H1 (cell line): ENCODE data around the gene ADIPOR2. TPM values are rescaled to one million over a fixed set of nuclear protein-coding genes. Genes with fewer than 3 reads are reported as not detected.

ENCODE experiments used
- CTCF ChIA-PET: fragments of 300-600 bp; sonication (Branson Sonifier 250); formaldehyde crosslinking; loops from one replicate; lab custom pipeline; 2021; ENCODE audit not compliant: partially characterized antibody; lab: Charles Lee
- POLR2A ChIA-PET: fragments of 300-600 bp; sonication (Branson Sonifier 250); formaldehyde crosslinking; loops from one replicate; lab custom pipeline; 2021; ENCODE audit warnings: inconsistent platforms; ENCODE audit not compliant: partially characterized antibody; lab: Charles Lee
- DNase-seq, 2 experiments: peaks; one replicate each; pipeline versions ENCODE4 v3.0.0 to v3.0.0-alpha.2; 2010 to 2022; ENCODE audit warnings: low spot score in 2 of 2, low read depth in 1 of 2, mixed read lengths in 1 of 2
- FAIRE-seq: peaks from 2 replicates; lab custom pipeline; 2011; peaks lifted over from hg19 to GRCh38; lab: Jason Lieb, UNC
- H2AFZ ChIP-seq: 2 replicates; pipeline ENCODE4 v1.8.1; 2012; ENCODE audit warnings: low read length, inconsistent platforms
- H2AK5ac ChIP-seq: 2 replicates; pipeline ENCODE4 v1.6.1; 2013; ENCODE audit warnings: low read depth, low read length
- H2BK120ac ChIP-seq: replicated peaks from 2 replicates; pipeline ENCODE3; 2013; ENCODE audit warnings: low read depth, low read length, inconsistent platforms
- H2BK12ac ChIP-seq: 2 replicates; pipeline ENCODE4 v1.6.1; 2013; ENCODE audit warnings: low read depth, low read length
- H2BK15ac ChIP-seq: 2 replicates; pipeline ENCODE4 v1.6.1; 2013; ENCODE audit warnings: low read length
- H2BK20ac ChIP-seq: 2 replicates; pipeline ENCODE4 v1.6.1; 2013; ENCODE audit warnings: low read length
- H2BK5ac ChIP-seq: 2 replicates; pipeline ENCODE4 v1.6.1; 2013; ENCODE audit warnings: low read depth, low read length
- H3K14ac ChIP-seq: 2 replicates; pipeline ENCODE4 v1.6.1; 2013; ENCODE audit warnings: inconsistent platforms; ENCODE audit not compliant: insufficient read length
- H3K18ac ChIP-seq: 2 replicates; pipeline ENCODE4 v1.6.1; 2013; ENCODE audit warnings: low read length; ENCODE audit errors: extremely low read depth
- H3K23ac ChIP-seq: 2 replicates; pipeline ENCODE4 v1.6.1; 2013; ENCODE audit warnings: inconsistent platforms; ENCODE audit not compliant: insufficient read length
- H3K23me2 ChIP-seq: 2 replicates; pipeline ENCODE4 v1.6.1; 2013; ENCODE audit warnings: low read depth, low read length
- H3K27ac ChIP-seq: 2 replicates; pipeline ENCODE4 v1.6.1; 2011; ENCODE audit warnings: low read depth, low read length, inconsistent platforms
- H3K27me3 ChIP-seq, 4 experiments: replicated peaks in 1 of 4; 1 replicate in 1 of 4; 2 replicates in 3 of 4; pipeline versions ENCODE4 v1.6.1 to v1.8.1; 2011 to 2013; ENCODE audit warnings: low read length in 3 of 4, mild to moderate bottlenecking in 3 of 4, inconsistent platforms in 2 of 4, mixed read lengths in 2 of 4, moderate library complexity in 1 of 4; ENCODE audit not compliant: control insufficient read depth in 3 of 4, insufficient read depth in 3 of 4; ENCODE audit errors: extremely low read depth in 1 of 4
- H3K36me3 ChIP-seq, 4 experiments: 2 replicates each; pipeline versions ENCODE4 v1.6.1 to v1.8.1; 2011 to 2013; ENCODE audit warnings: mild to moderate bottlenecking in 4 of 4, low read length in 3 of 4, moderate library complexity in 2 of 4, control low read depth in 1 of 4, inconsistent platforms in 1 of 4; ENCODE audit not compliant: insufficient read depth in 4 of 4, control insufficient read depth in 2 of 4
- H3K4ac ChIP-seq: replicated peaks from 2 replicates; pipeline ENCODE3; 2013; ENCODE audit warnings: low read length, low read depth, mixed read lengths, inconsistent platforms; ENCODE audit not compliant: insufficient read length
- H3K4me1 ChIP-seq, 4 experiments: replicated peaks in 1 of 4; 1 replicate in 1 of 4; 2 replicates in 3 of 4; pipeline versions ENCODE4 v1.6.1 to v1.8.1; 2011 to 2013; ENCODE audit warnings: low read length in 3 of 4, inconsistent platforms in 2 of 4, mixed read lengths in 1 of 4; ENCODE audit not compliant: insufficient read depth in 4 of 4, control insufficient read depth in 3 of 4
- H3K4me2 ChIP-seq, 2 experiments: 2 replicates each; pipeline versions ENCODE4 v1.6.1 to v1.8.1; 2011 to 2013; ENCODE audit warnings: low read depth in 2 of 2, low read length in 2 of 2, control low read depth in 1 of 2, inconsistent platforms in 1 of 2, mild to moderate bottlenecking in 1 of 2; ENCODE audit not compliant: insufficient read depth in 1 of 2
- H3K4me3 ChIP-seq, 4 experiments: fragments of 200-600, 300-600 bp in 1 of 4; sonication (generic), shearing (Covaris generic), sonication (Bioruptor Twin) in 1 of 4; 2 replicates each; pipeline versions ENCODE4 v1.5.1 to v1.8.1; 2011 to 2016; ENCODE audit warnings: low read length in 4 of 4, low read depth in 3 of 4, control low read depth in 2 of 4, inconsistent platforms in 2 of 4, mild to moderate bottlenecking in 2 of 4, mixed read lengths in 1 of 4, moderate library complexity in 1 of 4; ENCODE audit not compliant: insufficient read depth in 2 of 4; ENCODE audit errors: extremely low read depth in 1 of 4
- H3K56ac ChIP-seq: replicated peaks from 2 replicates; pipeline ENCODE3; 2013; ENCODE audit warnings: low read depth, mild to moderate bottlenecking, mixed read lengths, low read length, inconsistent platforms; ENCODE audit not compliant: insufficient read length
- H3K79me1 ChIP-seq: 2 replicates; pipeline ENCODE4 v1.6.1; 2013; ENCODE audit warnings: low read depth, low read length, control low read depth
- H3K79me2 ChIP-seq, 2 experiments: 2 replicates each; pipeline versions ENCODE4 v1.6.1 to v1.8.1; 2012 to 2013; ENCODE audit warnings: low read length in 2 of 2, mild to moderate bottlenecking in 2 of 2, inconsistent platforms in 1 of 2; ENCODE audit not compliant: insufficient read depth in 2 of 2, control insufficient read depth in 1 of 2
- H3K9ac ChIP-seq, 4 experiments: replicated peaks in 1 of 4; 1 replicate in 1 of 4; 2 replicates in 3 of 4; pipeline versions ENCODE4 v1.6.1 to v1.8.1; 2011 to 2013; ENCODE audit warnings: low read depth in 3 of 4, low read length in 3 of 4, control low read depth in 2 of 4, mild to moderate bottlenecking in 2 of 4, moderate library complexity in 2 of 4, inconsistent platforms in 1 of 4; ENCODE audit errors: extremely low read depth in 1 of 4
- H3K9me3 ChIP-seq, 2 experiments: 2 replicates each; pipeline versions ENCODE4 v1.6.1 to v1.8.1; 2012 to 2013; ENCODE audit warnings: mild to moderate bottlenecking in 2 of 2, moderate library complexity in 2 of 2, control low read depth in 1 of 2, inconsistent platforms in 1 of 2, low read depth in 1 of 2, low read length in 1 of 2, mixed read lengths in 1 of 2; ENCODE audit not compliant: insufficient read depth in 2 of 2
- H4K20me1 ChIP-seq, 2 experiments: replicated peaks in 1 of 2; 2 replicates each; pipeline versions ENCODE3 to v1.8.1; 2011 to 2013; ENCODE audit warnings: inconsistent platforms in 2 of 2, low read length in 2 of 2, mild to moderate bottlenecking in 1 of 2; ENCODE audit not compliant: insufficient read depth in 2 of 2, control insufficient read depth in 1 of 2
- H4K5ac ChIP-seq: 2 replicates; pipeline ENCODE4 v1.6.1; 2013; ENCODE audit warnings: low read length, low read depth, mixed read lengths, inconsistent platforms; ENCODE audit not compliant: insufficient read length
- H4K8ac ChIP-seq: 2 replicates; pipeline ENCODE4 v1.8.0; 2013; ENCODE audit warnings: mild to moderate bottlenecking, moderate library complexity, low read length, inconsistent platforms; ENCODE audit not compliant: insufficient read depth; ENCODE audit errors: extremely low read depth
- H4K91ac ChIP-seq: replicated peaks from 2 replicates; pipeline ENCODE3; 2013; ENCODE audit warnings: low read length, mixed read lengths, inconsistent platforms; ENCODE audit not compliant: insufficient read length
- CBX5 ChIP-seq: fragments of 300-800, 300-1000 bp; sonication (generic); IDR thresholded peaks from 2 replicates; pipeline ENCODE4 v1.7.1; 2016; ENCODE audit warnings: antibody characterized with exemption, low read length, low read depth
- CBX8 ChIP-seq: fragments of 300-800, 300-1000 bp; sonication (generic); IDR thresholded peaks from 2 replicates; pipeline ENCODE4 v1.7.1; 2016; ENCODE audit warnings: low read depth, low read length, borderline replicate concordance
- EP300 ChIP-seq, 2 experiments: IDR thresholded peaks; 1 replicate in 1 of 2; 2 replicates in 1 of 2; pipeline ENCODE4 v1.6.1; 2011 to 2012; ENCODE audit warnings: low read depth in 2 of 2, low read length in 2 of 2, mild to moderate bottlenecking in 2 of 2, borderline replicate concordance in 1 of 2, inconsistent platforms in 1 of 2, moderate library complexity in 1 of 2
- FOSL1 ChIP-seq: IDR thresholded peaks from 2 replicates; pipeline ENCODE4 v1.6.1; 2011; ENCODE audit warnings: mild to moderate bottlenecking, low read depth, low read length, moderate library complexity; ENCODE audit not compliant: insufficient read depth
- GABPA ChIP-seq: IDR thresholded peaks from 2 replicates; pipeline ENCODE4 v1.6.1; 2011; ENCODE audit warnings: mild to moderate bottlenecking, low read length, moderate library complexity, borderline replicate concordance; ENCODE audit not compliant: insufficient read depth
- GTF2F1 ChIP-seq: IDR thresholded peaks from 2 replicates; pipeline ENCODE4 v1.6.1; 2012; ENCODE audit warnings: low read depth, low read length, improper control_type of control experiment, borderline replicate concordance
- PHF8 ChIP-seq: fragments of 200-600 bp; sonication (generic); conservative IDR thresholded peaks from 2 replicates; pipeline ENCODE4 v1.7.1; 2012; ENCODE audit warnings: low read depth, mild to moderate bottlenecking, inconsistent platforms, low read length, moderate library complexity
- SIN3A ChIP-seq, 2 experiments: IDR thresholded peaks in 1 of 2; conservative IDR thresholded peaks in 1 of 2; 2 replicates each; pipeline ENCODE4 v1.6.1; 2011 to 2012; ENCODE audit warnings: low read length in 2 of 2, improper control_type of control experiment in 1 of 2, low read depth in 1 of 2, mild to moderate bottlenecking in 1 of 2
- SRF ChIP-seq: IDR thresholded peaks from 2 replicates; pipeline ENCODE4 v1.6.1; 2011; ENCODE audit warnings: mild to moderate bottlenecking, low read depth, low read length, moderate library complexity
- WGBS, 2 experiments: shearing (Covaris generic) in 1 of 2; methylation state at CpG; one replicate each; pipeline versions ENCODE4 v1.1.6 to v1.1.7; 2013 to 2015; ENCODE audit warnings: low lambda C conversion rate in 2 of 2, mixed read lengths in 2 of 2, inconsistent platforms in 1 of 2, low coverage in 1 of 2, missing lambda C conversion rate in 1 of 2; ENCODE audit not compliant: insufficient replicate concordance in 2 of 2, insufficient coverage in 1 of 2, insufficient read length in 1 of 2; ENCODE audit errors: extremely low coverage in 1 of 2, missing lambda C conversion rate in 1 of 2; 5-methylcytosine and 5-hydroxymethylcytosine counted together
- polyA plus RNA-seq, 7 experiments: library from polyadenylated mRNA; depleted of rRNA in 3 of 7; stranded (reverse) in 5 of 7; unstranded in 2 of 7; fragments of >200 nt in 5 of 7; fragments of 200-250 nt in 2 of 7; gene quantifications; 1 replicate in 5 of 7; 2 replicates in 1 of 7; 4 replicates in 1 of 7; pipeline versions ENCODE4 v1.2.1 to v1.2.3, GENCODE V29; 2011 to 2013; ENCODE audit warnings: missing spikeins in 2 of 7, mixed read lengths in 2 of 7
- total RNA-seq: library from RNA; stranded (reverse); fragmentation: NEBNext Ultra II Directional; extraction: Animal tissue kit (Norgen Biotek cat#: 25700); gene quantifications from 2 replicates; pipeline ENCODE4 v1.2.1, GENCODE V29; 2021
- TF ChIP-seq, protein P1 (sequence below): IDR thresholded peaks from 2 replicates; pipeline ENCODE4 v1.6.1; 2012; ENCODE audit warnings: inconsistent platforms

Gene ADIPOR2
- total and polyA plus RNA-seq, 2 of the 8 experiments (the other 6 are each of a cell fraction or from before 2014, with no cell fraction given), result 17.5 to 50.8 TPM

DNA sequence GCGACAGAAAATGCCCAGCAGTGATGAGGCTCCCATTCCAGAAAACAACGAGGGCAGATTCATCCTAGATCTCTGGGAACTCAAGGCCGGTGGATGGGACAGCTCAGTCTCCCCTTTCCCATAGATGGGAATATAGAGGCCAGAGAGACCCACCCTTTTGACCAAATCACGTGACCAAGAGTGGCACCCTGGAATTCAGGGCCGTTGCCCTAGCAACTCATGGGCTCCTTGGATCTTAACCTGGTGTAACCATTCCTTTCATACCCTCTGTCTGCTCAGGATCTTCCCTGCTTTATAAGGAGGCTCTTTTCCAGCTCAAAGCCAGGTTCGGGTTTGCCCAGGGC, 121.0 kb downstream of the ADIPOR2 start:
- H2BK12ac ChIP-seq, result no peak overlapping the region
- H2BK15ac ChIP-seq, result no peak overlapping the region
- H2AFZ ChIP-seq, result no peak overlapping the region
- CTCF ChIA-PET, result interaction anchor here (0.7 to 1.7 kb wide), 3 partner anchors 11 to 128 kb away, joined by 4 to 5 read pairs (median 4); no protein-coding TSS in a partner anchor
- H2BK5ac ChIP-seq, result no peak overlapping the region
- H3K9me3 ChIP-seq, result peaks cover 0 to 3% of the 10 kb centered on the region in 2 experiments; a peak in 1 of 4 replicates
- peaks cover 0 to 2% of the 10 kb centered on the region in 2 experiments for H4K20me1 ChIP-seq
- H3K9ac ChIP-seq, result no peak overlapping the region
- peaks cover 0 to 2% (median 0%) of the 10 kb centered on the region in 4 experiments; a peak in 1 of 7 replicates for H3K4me1 ChIP-seq
- no peak overlapping the region for H4K91ac ChIP-seq
- H3K27ac ChIP-seq, result no peak overlapping the region
- H3K56ac ChIP-seq, result no peak overlapping the region
- H2AK5ac ChIP-seq, result no peak overlapping the region
- H3K4me2 ChIP-seq, result no peak overlapping the region
- H3K23ac ChIP-seq, result no peak overlapping the region
- WGBS, 2 experiments, result 80% methylated on average over 6 of the region's 6 CpGs; no CpG with 5 or more reads in 1 of the 2 experiments
- H3K4ac ChIP-seq, result no peak overlapping the region
- H4K5ac ChIP-seq, result no peak overlapping the region
- FAIRE-seq, result no peak
- POLR2A ChIA-PET, result no interaction called here
- H3K79me1 ChIP-seq, result no peaks in the 10 kb centered on the region
- no peak overlapping the region for H3K14ac ChIP-seq
- no peak overlapping the region for H3K4me3 ChIP-seq
- H3K23me2 ChIP-seq, result no peaks in the 10 kb centered on the region; the same call in 1 of the 2 replicates
- no peak overlapping the region for H2BK120ac ChIP-seq
- H4K8ac ChIP-seq, result no peak overlapping the region
- H3K79me2 ChIP-seq, result no peaks in the 10 kb centered on the region
- H3K36me3 ChIP-seq, result no peaks in the 10 kb centered on the region
- H3K27me3 ChIP-seq, result no peaks in the 10 kb centered on the region; a peak in 1 of 7 replicates
- no peak overlapping the region for H3K18ac ChIP-seq
- DNase-seq, result no peak
- H2BK20ac ChIP-seq, result no peak overlapping the region
- no peak for TF ChIP-seq CBX8
- no peak for TF ChIP-seq SIN3A (conservative IDR thresholded peaks at IDR 0.05 in 1 of 2, IDR thresholded peaks at IDR 0.05 in 1 of 2; ENCODE audit: low read depth in 1 of 2, low read length in 2 of 2)
- TF ChIP-seq, protein P1, sequence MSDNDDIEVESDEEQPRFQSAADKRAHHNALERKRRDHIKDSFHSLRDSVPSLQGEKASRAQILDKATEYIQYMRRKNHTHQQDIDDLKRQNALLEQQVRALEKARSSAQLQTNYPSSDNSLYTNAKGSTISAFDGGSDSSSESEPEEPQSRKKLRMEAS, result no peak
- TF ChIP-seq GABPA, result no peak
- TF ChIP-seq FOSL1, result no peak
- TF ChIP-seq SRF, result no peak
- TF ChIP-seq CBX5, result no peak
- no peak for TF ChIP-seq PHF8
- TF ChIP-seq EP300 (IDR thresholded peaks at IDR 0.05; ENCODE audit: borderline replicate concordance in 1 of 2, low read depth in 2 of 2, low read length in 2 of 2), result no peak
- no peak for TF ChIP-seq GTF2F1
